CD14-positive monocyte (primary cell): Measurements from ENCODE around the gene PNPLA3. TPM values are rescaled to one million over a fixed set of nuclear protein-coding genes. Genes with fewer than 3 reads are reported as not detected.

Experiments used
- DNase-seq, 3 donors: peaks; one replicate each; pipeline ENCODE4 v3.0.0-alpha.2; 2011 to 2022
- H2AFZ ChIP-seq: 2 replicates; pipeline ENCODE4 v1.6.0; 2012; ENCODE audit warnings: mild to moderate bottlenecking, low read depth, low read length, inconsistent platforms; ENCODE audit not compliant: insufficient read depth, poor library complexity, severe bottlenecking
- H3K27ac ChIP-seq, 2 donors: 1 replicate in 1 of 2; 2 replicates in 1 of 2; pipeline ENCODE4 v1.5.1; 2012 to 2013; ENCODE audit warnings: low read length in 2 of 2, control low read depth in 1 of 2, inconsistent platforms in 1 of 2, low read depth in 1 of 2, mild to moderate bottlenecking in 1 of 2
- H3K27me3 ChIP-seq, 2 donors: one replicate each; pipeline versions ENCODE4 v1.6.0 to v1.6.1; 2011 to 2013; ENCODE audit warnings: low read length in 2 of 2; ENCODE audit not compliant: control insufficient read depth in 2 of 2, insufficient read depth in 2 of 2
- H3K36me3 ChIP-seq, 2 donors: replicated peaks in 1 of 2; 1 replicate in 1 of 2; 2 replicates in 1 of 2; pipeline versions ENCODE4 v1.5.1 to v1.6.1; 2012 to 2013; ENCODE audit warnings: low read length in 2 of 2, control low read depth in 1 of 2, inconsistent platforms in 1 of 2, mild to moderate bottlenecking in 1 of 2; ENCODE audit not compliant: insufficient read depth in 2 of 2, control insufficient read depth in 1 of 2
- H3K4me1 ChIP-seq, 2 donors: 1 replicate in 1 of 2; 2 replicates in 1 of 2; pipeline versions ENCODE4 v1.5.1 to v1.6.1; 2012 to 2013; ENCODE audit warnings: low read length in 2 of 2, control low read depth in 1 of 2, inconsistent platforms in 1 of 2, mild to moderate bottlenecking in 1 of 2, moderate library complexity in 1 of 2; ENCODE audit not compliant: insufficient read depth in 2 of 2, control insufficient read depth in 1 of 2
- H3K4me2 ChIP-seq: replicated peaks from 2 replicates; pipeline ENCODE3; 2012; ENCODE audit warnings: low read length, moderate library complexity, mild to moderate bottlenecking; ENCODE audit not compliant: poor library complexity, severe bottlenecking; ENCODE audit errors: extremely low read depth
- H3K4me3 ChIP-seq, 3 experiments: fragments of 200-600 bp in 1 of 3; sonication (generic) in 1 of 3; replicated peaks in 1 of 3; 1 replicate in 2 of 3; 2 replicates in 1 of 3; pipeline ENCODE4 v1.5.1; 2011 to 2013; ENCODE audit warnings: low read length in 3 of 3, mild to moderate bottlenecking in 3 of 3, control low read depth in 2 of 3, low read depth in 2 of 3, inconsistent platforms in 1 of 3, moderate library complexity in 1 of 3
- H3K79me2 ChIP-seq: 2 replicates; pipeline ENCODE4 v1.6.0; 2012; ENCODE audit warnings: mild to moderate bottlenecking, control low read depth, inconsistent platforms, low read length, moderate library complexity; ENCODE audit not compliant: insufficient read depth
- H3K9ac ChIP-seq: 2 replicates; pipeline ENCODE4 v1.6.0; 2017; ENCODE audit warnings: low read length, mild to moderate bottlenecking; ENCODE audit not compliant: insufficient read depth, poor library complexity, severe bottlenecking
- H3K9me3 ChIP-seq, 2 donors: replicated peaks in 1 of 2; 1 replicate in 1 of 2; 2 replicates in 1 of 2; pipeline versions ENCODE4 v1.5.1 to v1.6.1; 2012 to 2013; ENCODE audit warnings: low read length in 2 of 2, control low read depth in 1 of 2; ENCODE audit not compliant: control insufficient read depth in 1 of 2, insufficient read depth in 1 of 2
- H4K20me1 ChIP-seq: 2 replicates; pipeline ENCODE4 v1.6.0; 2012; ENCODE audit warnings: mild to moderate bottlenecking, low read length, control low read depth, moderate library complexity; ENCODE audit not compliant: insufficient read depth
- H3K27ac Mint-ChIP-seq, 7 donors: one replicate each; pipeline ENCODE4 v1.8.0; 2020; ENCODE audit warnings: mild to moderate bottlenecking in 7 of 7, mixed read lengths in 7 of 7, moderate library complexity in 6 of 7, inconsistent platforms in 2 of 7
- H3K27me3 Mint-ChIP-seq, 3 donors: one replicate each; pipeline ENCODE4 v1.8.0; 2021 to 2022; ENCODE audit warnings: low read depth in 3 of 3, mild to moderate bottlenecking in 3 of 3, mixed read lengths in 3 of 3, moderate library complexity in 3 of 3, inconsistent platforms in 1 of 3
- H3K36me3 Mint-ChIP-seq, 2 donors: one replicate each; pipeline ENCODE4 v1.8.0; 2020; ENCODE audit warnings: mixed read lengths in 2 of 2, inconsistent platforms in 1 of 2, mild to moderate bottlenecking in 1 of 2
- H3K4me1 Mint-ChIP-seq: one replicate; pipeline ENCODE4 v1.8.0; 2020; ENCODE audit warnings: mild to moderate bottlenecking, mixed read lengths
- H3K4me3 Mint-ChIP-seq, 2 donors: one replicate each; pipeline ENCODE4 v1.8.0; 2020; ENCODE audit warnings: mild to moderate bottlenecking in 2 of 2, mixed read lengths in 2 of 2, moderate library complexity in 1 of 2
- H3K9me3 Mint-ChIP-seq, 7 donors: one replicate each; pipeline ENCODE4 v1.8.0; 2020 to 2022; ENCODE audit warnings: mixed read lengths in 7 of 7, mild to moderate bottlenecking in 6 of 7, moderate library complexity in 6 of 7, inconsistent platforms in 2 of 7
- CTCF ChIP-seq: fragments of 200-600 bp; IDR thresholded peaks from one replicate; pipeline ENCODE4 v1.8.0; 2022; ENCODE audit warnings: antibody characterized with exemption, mild to moderate bottlenecking
- WGBS: methylation state at CpG from one replicate; pipeline ENCODE4 v1.1.5; 2013; ENCODE audit warnings: missing lambda C conversion rate; ENCODE audit not compliant: insufficient coverage; 5-methylcytosine and 5-hydroxymethylcytosine counted together
- intact Hi-C, 2 donors: fragments of 100-400 bp; cut with micrococcal nuclease; formaldehyde crosslinking; loops; one replicate each; pipeline versions ENCODE4 v1.15.0 to v1.15.1; 2023
- polyA plus RNA-seq, 3 donors: library from polyadenylated mRNA; depleted of rRNA in 1 of 3; unstranded in 2 of 3; stranded (reverse) in 1 of 3; fragments of 300-500 nt in 2 of 3; fragments of >200 nt in 1 of 3; fragmentation: Illumina TruSeq in 2 of 3; gene quantifications; 1 replicate in 2 of 3; 2 replicates in 1 of 3; pipeline ENCODE4 v1.2.3, GENCODE V29; 2012 to 2021

PNPLA3 gene
- polyA plus RNA-seq, 3 donors: not detected

- TF ChIP-seq CTCF: no peak
- Histone ChIP-seq H3K4me3 (peak overlapping the region in 2 of 3 experiments; percentile 35 to 69), H3K9ac (peak overlapping the region; percentile 51), H3K36me3 (peaks cover 36 to 67% of the 10 kb centered on the region in 2 donors), H2AFZ (peak overlapping the region; percentile 85), H3K9me3 (no peaks in the 10 kb centered on the region), H3K27ac (peak overlapping the region; percentile 45 to 77), H3K27me3 (no peaks in the 10 kb centered on the region), H3K4me2 (peak overlapping the region; percentile 82), H3K79me2 (no peaks in the 10 kb centered on the region), H3K4me1 (peaks cover 13 to 14% of the 10 kb centered on the region in 2 donors), H4K20me1 (no peaks in the 10 kb centered on the region)
- Mint-ChIP-seq H3K27me3 (peaks cover 0 to 2% (median 0%) of the 10 kb centered on the region in 3 donors), H3K4me3 (peak overlapping the region; percentile 75 to 90), H3K9me3 (peaks cover 0 to 2% (median 0%) of the 10 kb centered on the region in 7 donors), H3K36me3 (peaks cover 63 to 80% of the 10 kb centered on the region in 2 donors), H3K27ac (peak overlapping the region; percentile 59 to 92 (median 88)), H3K4me1 (peaks cover 20% of the 10 kb centered on the region)
- no CpG with 5 or more reads among the region's 10 CpGs for WGBS
- DNase-seq: no peak
- intact Hi-C loops: loop anchor here in 1 of 2 donors (10.0 kb wide), 1 partner anchor 179 kb away; no protein-coding TSS in a partner anchor
These were observed 72.2 kb downstream of the PNPLA3 start for GRCh38 chr22:43995798-43996169.

- peaks cover 0 to 2% (median 0%) of the 10 kb centered on the region in 7 donors for H3K9me3 Mint-ChIP-seq
- H3K27ac ChIP-seq: peak overlapping the region; percentile 45 to 77
- 73% methylated on average over 37 of the region's 45 CpGs for WGBS
- TF ChIP-seq CTCF: no peak
- peaks cover 13 to 14% of the 10 kb centered on the region in 2 donors for H3K4me1 ChIP-seq
- peaks cover 0 to 2% (median 0%) of the 10 kb centered on the region in 3 donors for H3K27me3 Mint-ChIP-seq
- peak overlapping the region; percentile 82 for H3K4me2 ChIP-seq
- H3K79me2 ChIP-seq: no peaks in the 10 kb centered on the region
- H2AFZ ChIP-seq: peak overlapping the region; percentile 85
- H3K27me3 ChIP-seq: no peaks in the 10 kb centered on the region
- H3K27ac Mint-ChIP-seq: peak overlapping the region; percentile 42 to 92 (median 88)
- peak overlapping the region; percentile 51 for H3K9ac ChIP-seq
- peaks cover 20% of the 10 kb centered on the region for H3K4me1 Mint-ChIP-seq
- H3K4me3 Mint-ChIP-seq: peak overlapping the region; percentile 75 to 90
- intact Hi-C loops: loop anchor here in 1 of 2 donors (10.0 kb wide), 1 partner anchor 178 kb away; no protein-coding TSS in a partner anchor
- peak; percentile 75 to 83 (median 78) for DNase-seq
- H3K9me3 ChIP-seq: no peaks in the 10 kb centered on the region
- peaks cover 34 to 62% of the 10 kb centered on the region in 2 donors for H3K36me3 ChIP-seq
- no peaks in the 10 kb centered on the region for H4K20me1 ChIP-seq
- H3K36me3 Mint-ChIP-seq: peaks cover 59 to 74% of the 10 kb centered on the region in 2 donors
- peak overlapping the region in 2 of 3 experiments; percentile 35 to 69 for H3K4me3 ChIP-seq
These were observed 72.8 kb downstream of the PNPLA3 start for GRCh38 chr22:43996170-43996980.
